Fibroblast of lung (primary cell): ENCODE results near the gene GOLGA6L7.
"Not testable (repeated sequence)": the region's sequence is repeated elsewhere in the genome, so short reads cannot be mapped to it uniquely, and the experiment has no call there.

Experiments
- CTCF ChIP-seq, 2 donors: IDR thresholded peaks in 1 of 2; conservative IDR thresholded peaks in 1 of 2; 1 replicate in 1 of 2; 2 replicates in 1 of 2; pipeline ENCODE4 v1.5.1; 2011 to 2012; ENCODE audit warnings: low read length in 2 of 2, control low read depth in 1 of 2, inconsistent platforms in 1 of 2, low read depth in 1 of 2, mild to moderate bottlenecking in 1 of 2
- EZH2 ChIP-seq: IDR thresholded peaks from 2 replicates; pipeline ENCODE4 v1.5.1; 2012; ENCODE audit warnings: low read length, control low read depth, mild to moderate bottlenecking; ENCODE audit errors: missing control alignments

GRCh38 chr15:28853654-28854053 is 5.2 kb upstream of the GOLGA6L7 start:
- TF ChIP-seq CTCF (conservative IDR thresholded peaks at IDR 0.05 in 1 of 2, IDR thresholded peaks at IDR 0.05 in 1 of 2; ENCODE audit: low read depth in 1 of 2, low read length in 2 of 2); EZH2: not testable (repeated sequence)
